GM21619 (cell line): Measurements from ENCODE around the gene PLPP7.

ENCODE experiments used
- ATAC-seq: cut with Tn5 transposase; IDR thresholded peaks from one replicate; pipeline ENCODE4 v1.9.1; 2021; ENCODE audit not compliant: unreplicated experiment

PLPP7 gene

DNA sequence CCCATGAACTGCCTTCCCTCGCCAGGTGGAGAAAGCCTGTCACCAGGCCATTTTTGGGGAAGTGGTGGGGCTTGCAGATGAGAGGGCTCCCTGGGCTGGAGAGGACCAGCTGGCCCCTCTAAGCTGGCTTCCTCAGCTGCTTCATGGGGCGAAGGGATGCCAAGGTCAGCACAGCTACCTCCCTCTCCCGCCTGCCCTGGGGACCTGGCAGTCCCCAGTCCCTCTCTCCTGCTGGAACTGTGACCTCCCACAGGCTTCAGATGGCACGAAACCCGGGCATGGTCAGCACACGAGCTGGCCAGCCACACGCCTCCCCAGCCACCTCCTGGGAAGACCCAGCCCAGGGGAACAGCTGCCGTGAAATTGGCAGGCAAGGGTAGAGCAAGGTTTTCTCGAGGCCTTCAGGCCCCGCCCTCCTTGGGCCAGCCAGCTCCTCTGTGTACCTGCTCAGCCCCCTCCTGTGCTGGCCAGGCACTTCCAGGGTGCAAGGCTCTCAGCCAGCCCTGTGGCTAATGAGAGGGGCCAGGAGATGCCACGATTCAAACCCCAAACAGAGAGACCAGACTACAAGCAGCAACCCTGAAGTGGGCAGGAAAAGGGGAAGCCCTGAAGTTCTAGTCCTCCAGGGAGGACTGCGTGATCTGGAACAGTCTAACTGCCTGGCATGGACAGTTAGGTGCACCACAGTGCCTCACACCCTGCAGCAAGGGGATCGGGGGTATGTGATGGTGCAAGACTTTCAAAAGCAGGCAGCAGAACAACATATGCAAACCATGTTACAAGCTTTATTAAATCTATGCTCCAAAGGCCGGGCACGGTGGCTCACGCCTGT, 12.9 kb downstream of the PLPP7 start:
- no peak for ATAC-seq

- ATAC-seq: no peak
Observed at GRCh38 chr9:131303381-131304321, 14.1 kb downstream of the PLPP7 start.

DNA sequence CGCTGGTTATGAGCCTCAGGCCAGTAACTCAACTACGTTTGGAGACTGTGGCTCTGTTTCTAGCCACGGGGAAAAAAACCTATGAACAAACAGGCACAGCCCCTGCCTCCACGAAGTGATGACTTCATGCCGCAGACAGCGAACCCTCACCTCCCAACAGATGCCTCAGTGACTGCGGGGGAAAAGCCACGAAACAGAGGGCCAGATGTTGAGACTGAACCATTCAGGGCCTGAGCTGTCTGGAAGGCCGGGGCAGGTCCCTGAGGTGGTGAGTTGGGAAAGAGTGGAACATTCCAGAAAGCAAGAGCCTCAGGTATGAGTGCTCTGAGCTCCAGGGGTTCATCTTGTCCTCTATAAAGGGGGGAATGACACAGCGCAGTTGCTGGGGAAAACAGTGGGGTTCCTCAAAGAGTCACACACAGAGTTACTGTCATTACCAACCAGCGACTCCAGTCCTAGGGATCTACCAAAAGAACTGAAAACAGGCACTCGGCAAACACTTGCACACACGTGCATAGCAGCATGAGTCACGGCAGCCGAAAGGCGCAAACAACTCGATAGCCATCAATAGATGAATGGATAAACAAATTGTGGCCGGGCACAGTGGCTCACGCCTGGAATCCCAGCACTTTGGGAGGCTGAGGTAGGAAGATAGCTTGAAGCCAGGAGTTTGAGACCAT, 15.3 kb downstream of the PLPP7 start:
- no peak for ATAC-seq

GRCh38 chr9:131306397-131307004, 17.0 kb downstream of the PLPP7 start:
- no peak for ATAC-seq

- no peak for ATAC-seq
Observed at GRCh38 chr9:131307974-131308373, 18.5 kb downstream of the PLPP7 start.

- ATAC-seq: no peak
Observed at GRCh38 chr9:131308452-131308851, 18.9 kb downstream of the PLPP7 start.

DNA sequence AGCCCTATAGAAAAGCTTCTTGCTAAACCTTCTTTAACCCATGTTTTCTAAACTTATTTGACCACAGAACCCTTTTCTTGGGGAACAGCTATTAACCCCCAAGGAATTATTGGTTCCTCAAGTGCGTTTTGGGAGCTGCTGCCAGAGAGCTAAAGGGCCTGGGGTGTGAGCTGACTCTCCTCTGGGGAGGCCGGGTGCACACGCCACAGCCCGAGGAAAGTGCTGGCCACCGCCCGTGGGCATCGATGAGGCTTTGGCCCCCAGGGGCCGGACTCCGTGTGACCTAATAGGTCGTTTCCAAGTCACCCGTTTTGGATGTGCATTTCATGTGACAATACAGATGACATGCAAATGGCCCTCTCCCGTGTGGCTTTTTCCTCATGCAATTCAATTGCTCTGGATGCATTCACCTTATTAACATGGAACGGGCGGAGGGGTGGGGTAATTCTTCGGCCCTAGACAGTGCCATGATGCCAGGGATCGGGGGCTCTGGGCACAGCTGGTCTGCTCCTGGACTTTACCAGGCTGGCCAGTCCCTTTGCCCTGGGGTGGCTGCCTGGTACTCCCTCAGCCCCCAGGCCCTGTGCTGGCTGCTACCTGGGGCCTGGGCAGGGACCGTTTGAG, 19.5 kb downstream of the PLPP7 start:
- no peak for ATAC-seq

GRCh38 chr9:131309530-131310276, 20.2 kb downstream of the PLPP7 start:
- no peak for ATAC-seq

DNA sequence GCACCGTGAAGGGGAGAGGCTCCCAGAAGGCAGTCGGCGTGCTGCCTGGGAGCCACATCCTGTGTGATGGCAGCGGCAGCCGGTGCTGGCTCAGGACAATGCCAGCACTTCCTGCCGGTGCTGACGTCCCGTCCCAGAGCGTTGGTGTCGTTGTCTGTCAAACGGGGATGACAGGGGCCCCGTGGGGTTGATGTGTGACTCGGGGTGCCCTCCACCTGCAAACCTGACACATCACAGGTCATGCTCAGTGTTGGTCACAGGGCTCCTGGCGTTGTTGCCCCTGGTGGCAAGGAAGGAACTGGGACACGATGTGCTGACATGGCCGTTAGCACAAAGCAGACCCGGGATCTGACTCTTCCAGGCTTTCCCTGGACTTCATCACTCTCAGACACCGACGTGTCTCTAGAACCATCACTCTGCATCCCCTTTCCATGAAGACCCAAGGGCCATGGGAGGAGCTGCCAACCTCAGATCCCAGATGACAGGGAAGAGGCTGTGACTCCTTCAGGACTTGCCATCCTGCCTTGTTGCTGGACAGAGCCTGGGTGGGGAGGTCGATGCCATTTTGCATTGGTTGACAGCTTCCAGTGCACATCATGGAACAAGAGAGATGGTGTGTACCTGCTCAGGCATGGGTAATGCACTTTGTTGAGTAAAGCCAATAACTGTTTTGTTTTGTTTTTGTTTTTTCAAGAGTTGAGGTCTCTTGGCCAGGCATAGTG, 21.5 kb downstream of the PLPP7 start:
- ATAC-seq: no peak

DNA sequence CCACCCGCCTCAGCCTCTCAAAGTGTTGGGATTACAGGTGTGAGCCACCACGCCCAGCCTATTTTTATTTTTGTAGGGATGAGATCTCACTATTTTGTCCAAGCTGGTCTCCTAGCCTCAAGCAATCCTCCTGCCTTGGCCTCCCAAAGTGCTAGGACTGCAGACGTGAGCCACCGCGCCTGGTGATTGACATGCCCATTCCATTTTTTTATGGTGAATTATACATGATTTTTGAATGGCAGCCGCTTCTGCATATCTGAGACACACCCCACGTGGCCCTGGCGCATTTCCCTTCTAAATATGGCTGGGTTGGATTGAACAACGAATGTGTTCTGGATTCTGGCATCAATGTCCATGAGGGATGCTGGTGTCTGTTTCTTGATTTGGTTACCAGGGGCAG, 22.7 kb downstream of the PLPP7 start:
- no peak for ATAC-seq

- ATAC-seq: no peak
Observed at GRCh38 chr9:131312822-131313770, 23.6 kb downstream of the PLPP7 start.

GRCh38 chr9:131318231-131319085, 28.9 kb downstream of the PLPP7 start:
- ATAC-seq: no peak

DNA sequence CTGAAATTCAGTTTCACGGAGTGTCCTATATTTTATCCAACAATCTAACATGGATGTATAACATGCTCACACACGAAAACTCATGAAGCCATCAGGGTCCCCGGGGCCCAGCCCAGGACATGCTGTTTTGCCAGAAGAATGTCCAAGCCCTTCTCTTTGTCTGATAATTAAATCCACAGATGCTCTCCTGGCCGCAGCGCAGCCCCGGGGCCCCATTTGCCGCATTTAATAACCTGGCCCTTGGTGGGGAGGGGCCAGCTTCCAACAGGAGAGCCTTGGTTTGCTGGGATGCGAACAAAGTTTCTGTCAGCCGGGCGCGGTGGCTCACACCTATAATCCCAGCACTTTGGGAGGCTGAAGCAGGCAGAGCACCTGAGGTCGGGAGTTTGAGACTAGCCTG, 30.0 kb downstream of the PLPP7 start:
- no peak for ATAC-seq

- no peak for ATAC-seq
Observed at GRCh38 chr9:131320031-131320685, 30.6 kb downstream of the PLPP7 start.

GRCh38 chr9:131323629-131324028, 34.1 kb downstream of the PLPP7 start:
- ATAC-seq: no peak
